M059J (cell line): ENCODE measurements around the gene GIT2. TPM values are rescaled to one million over a fixed set of nuclear protein-coding genes. Genes with fewer than 3 reads are reported as not detected.
A peak's percentile ranks its signal among the peaks of the same experiment; 100 is the strongest.
"Not testable (repeated sequence)": the region's sequence is repeated elsewhere in the genome, so short reads cannot be mapped to it uniquely, and the experiment has no call there.

Source experiments
- DNase-seq: peaks from one replicate; pipeline ENCODE4 v3.0.0-alpha.2; 2012; ENCODE audit warnings: low read depth
- total RNA-seq: library from RNA; depleted of rRNA; stranded (reverse); fragments of >200 nt; shearing (Covaris generic); gene quantifications from 2 replicates; pipeline ENCODE4 v1.2.3, GENCODE V29; 2014; rRNA removed

GIT2 gene, protein sequence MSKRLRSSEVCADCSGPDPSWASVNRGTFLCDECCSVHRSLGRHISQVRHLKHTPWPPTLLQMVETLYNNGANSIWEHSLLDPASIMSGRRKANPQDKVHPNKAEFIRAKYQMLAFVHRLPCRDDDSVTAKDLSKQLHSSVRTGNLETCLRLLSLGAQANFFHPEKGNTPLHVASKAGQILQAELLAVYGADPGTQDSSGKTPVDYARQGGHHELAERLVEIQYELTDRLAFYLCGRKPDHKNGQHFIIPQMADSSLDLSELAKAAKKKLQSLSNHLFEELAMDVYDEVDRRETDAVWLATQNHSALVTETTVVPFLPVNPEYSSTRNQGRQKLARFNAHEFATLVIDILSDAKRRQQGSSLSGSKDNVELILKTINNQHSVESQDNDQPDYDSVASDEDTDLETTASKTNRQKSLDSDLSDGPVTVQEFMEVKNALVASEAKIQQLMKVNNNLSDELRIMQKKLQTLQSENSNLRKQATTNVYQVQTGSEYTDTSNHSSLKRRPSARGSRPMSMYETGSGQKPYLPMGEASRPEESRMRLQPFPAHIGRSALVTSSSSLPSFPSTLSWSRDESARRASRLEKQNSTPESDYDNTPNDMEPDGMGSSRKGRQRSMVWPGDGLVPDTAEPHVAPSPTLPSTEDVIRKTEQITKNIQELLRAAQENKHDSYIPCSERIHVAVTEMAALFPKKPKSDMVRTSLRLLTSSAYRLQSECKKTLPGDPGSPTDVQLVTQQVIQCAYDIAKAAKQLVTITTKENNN
- total RNA-seq: 25.5 and 33.7 TPM in 2 replicates

DNA sequence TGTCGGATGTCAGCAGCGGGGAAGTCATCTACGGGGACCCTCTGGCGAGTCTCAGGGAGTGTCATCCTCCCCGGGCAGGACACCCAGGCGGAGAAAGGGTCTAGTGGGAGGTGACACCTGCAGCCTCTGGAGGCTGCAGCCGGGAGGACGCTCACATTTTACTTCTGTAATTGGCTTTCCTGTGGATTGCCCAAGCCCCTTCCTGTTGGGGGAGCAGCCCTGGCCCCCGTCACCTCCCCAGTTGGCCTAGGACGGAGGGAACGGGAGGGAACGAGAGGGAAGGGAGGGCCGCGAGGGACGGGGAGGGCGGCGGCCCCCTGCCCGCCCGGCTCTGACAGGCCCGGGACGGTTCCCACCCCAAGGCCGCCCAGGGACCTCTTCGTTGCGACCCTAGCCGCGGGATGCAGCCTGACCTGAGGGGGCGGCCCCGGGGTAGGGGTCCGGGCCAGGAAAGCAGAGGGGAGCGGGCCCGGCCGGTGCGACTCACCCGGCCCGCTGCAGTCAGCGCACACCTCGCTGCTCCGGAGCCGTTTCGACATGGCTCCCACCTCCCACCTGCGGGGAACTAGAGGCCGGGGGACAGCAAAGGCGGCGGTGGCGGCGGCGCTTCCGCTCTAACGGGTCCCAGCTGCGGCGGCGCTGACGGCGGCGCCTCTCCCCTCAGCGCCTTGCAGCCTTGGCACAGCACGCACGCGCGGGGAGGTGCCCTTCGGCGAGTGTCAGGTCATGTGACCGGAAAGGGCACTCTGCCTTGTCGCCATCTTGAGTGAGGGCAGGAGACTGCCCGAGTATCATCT lies at the start of gene GIT2:
Gene GIT2 (minus strand): TSS at position 683 of the 797 bp plus-strand sequence. CDS start 144 bp downstream, at position 539.
- DNase-seq: peak; percentile 90

DNA sequence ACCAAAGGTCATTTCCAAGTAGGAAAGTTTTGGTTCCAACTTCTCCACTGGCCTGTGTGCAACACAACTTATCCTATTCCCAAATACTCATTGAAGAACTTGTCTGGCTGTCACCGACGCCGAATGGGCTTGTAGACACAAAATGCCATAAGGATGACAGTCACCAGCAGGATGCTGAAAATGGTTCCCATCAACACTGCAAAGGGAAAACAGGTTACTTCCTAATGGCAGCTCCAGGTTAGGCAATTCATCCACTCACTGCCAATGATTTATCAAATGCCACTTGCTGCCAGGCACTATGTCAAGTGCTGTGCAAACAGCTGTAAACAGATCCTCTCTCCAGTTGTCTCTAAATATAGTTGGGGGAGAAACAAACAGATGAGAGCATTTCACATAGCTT lies 46.1 kb upstream of the GIT2 start:
- no peak for DNase-seq

DNA sequence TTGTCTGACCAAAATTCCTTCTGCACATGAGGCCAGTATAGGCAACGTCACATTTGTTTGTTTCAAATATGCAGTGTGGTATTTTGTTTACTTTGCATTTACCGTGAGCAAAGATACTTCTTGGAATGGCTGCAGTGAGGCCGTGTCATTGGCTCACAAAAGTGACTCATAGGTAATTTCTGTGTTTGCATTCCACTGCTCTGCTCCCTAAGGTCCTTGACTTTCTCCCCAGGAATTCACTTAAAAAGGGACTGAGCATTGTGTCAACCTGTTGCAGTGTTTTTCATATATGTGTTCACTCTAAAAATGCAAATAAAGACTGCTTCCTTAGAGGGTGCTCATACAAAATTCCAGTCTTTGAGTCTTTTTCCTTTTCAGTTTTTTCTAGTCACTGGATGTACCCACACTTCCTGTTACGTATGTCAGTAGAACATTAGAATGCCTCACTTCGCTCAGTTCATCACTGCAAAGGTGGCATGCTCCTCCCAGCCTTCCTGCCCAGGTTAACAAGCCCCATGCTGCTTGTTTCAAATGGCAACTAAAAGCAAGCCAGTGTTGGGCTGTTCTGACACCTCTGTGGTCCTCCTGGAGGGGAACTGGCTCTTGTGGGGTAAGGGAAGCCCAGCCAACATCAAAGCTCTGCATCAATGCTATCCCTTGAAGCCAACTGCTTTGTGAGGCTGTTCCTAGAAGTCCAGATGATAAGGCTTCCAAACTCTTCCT lies 43.1 kb upstream of the GIT2 start:
- peak; percentile 96 for DNase-seq

DNA sequence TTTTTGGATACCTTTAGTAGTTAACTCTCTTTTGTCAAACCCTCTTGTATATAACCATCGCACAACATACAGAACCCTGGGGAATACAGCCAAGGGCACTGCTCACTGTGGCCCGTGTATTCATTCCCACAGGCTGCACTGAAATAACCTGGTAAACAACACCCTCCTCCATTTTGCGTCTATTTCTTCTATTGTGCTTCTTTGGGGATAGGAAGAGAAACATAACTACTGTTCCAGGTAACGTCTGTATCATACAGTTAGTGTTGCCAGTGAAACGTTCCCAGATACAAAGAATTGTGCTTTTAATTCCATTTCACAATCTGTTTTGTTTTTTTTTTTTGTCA lies 42.5 kb upstream of the GIT2 start:
- DNase-seq: no peak

DNA sequence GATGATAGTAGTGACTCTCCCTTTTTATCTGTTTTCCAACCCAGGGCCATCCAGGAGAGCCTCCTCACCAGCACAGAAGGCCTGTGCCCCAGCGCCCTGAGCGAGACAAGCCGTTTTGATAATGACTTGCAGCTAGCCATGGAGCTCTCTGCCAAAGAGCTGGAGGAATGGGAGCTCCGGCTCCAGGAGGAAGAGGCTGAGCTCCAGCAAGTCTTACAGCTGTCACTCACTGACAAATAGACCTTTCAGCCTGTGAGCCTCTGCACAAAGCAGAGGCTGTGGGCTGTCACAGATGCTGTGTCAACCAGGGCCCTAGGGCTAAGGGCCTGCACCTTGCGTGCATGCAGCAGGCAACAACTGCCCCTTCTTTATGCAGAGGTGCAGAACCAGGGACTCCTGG lies 41.1 kb upstream of the GIT2 start:
- DNase-seq: no peak

DNA sequence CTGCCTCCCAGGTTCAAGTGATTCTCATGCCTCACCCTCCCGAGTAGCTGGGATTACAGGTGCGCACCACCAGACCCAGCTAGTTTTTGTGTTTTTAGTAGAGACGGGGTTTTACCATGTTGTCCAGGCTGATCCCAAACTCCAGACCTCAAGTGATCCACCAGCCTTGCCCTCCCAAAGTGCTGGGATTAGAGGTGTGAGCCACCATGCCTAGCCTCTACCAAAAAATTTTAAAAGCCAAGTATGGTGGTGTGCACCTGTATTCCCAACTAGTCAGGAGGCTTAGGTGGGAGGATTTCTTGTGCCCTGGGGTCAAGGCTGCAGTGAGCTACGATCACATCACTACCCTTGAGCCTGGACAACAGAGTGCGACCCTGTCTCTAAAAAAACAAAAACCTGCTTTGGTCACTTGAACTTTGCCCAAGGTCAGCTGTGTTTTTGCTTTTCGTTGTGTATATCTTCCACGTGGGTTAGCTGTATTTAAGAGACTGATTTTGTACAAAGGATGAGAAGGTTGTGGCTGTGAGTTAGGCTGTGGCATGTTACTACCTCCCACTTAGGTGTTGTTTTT lies 39.5 kb upstream of the GIT2 start:
- DNase-seq: no peak

DNA sequence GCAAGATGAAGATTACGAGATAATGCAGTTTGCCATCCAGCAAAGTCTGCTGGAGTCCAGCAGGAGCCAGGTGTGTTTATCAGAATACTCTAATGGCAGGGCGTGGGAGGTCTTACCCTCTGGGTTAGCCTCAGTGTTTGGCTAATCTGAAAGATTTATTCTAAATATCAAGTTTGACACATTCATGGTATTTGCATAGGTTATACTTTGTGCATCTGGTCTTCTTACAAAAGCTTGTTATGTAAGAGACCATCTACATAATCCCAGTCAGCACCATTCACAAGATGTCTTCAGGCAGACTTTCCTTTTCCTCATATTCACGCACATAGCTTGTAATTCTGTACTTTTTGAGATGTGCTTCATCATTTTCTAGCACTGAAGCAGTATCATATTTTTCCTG lies 37.7 kb upstream of the GIT2 start:
- DNase-seq: no peak

DNA sequence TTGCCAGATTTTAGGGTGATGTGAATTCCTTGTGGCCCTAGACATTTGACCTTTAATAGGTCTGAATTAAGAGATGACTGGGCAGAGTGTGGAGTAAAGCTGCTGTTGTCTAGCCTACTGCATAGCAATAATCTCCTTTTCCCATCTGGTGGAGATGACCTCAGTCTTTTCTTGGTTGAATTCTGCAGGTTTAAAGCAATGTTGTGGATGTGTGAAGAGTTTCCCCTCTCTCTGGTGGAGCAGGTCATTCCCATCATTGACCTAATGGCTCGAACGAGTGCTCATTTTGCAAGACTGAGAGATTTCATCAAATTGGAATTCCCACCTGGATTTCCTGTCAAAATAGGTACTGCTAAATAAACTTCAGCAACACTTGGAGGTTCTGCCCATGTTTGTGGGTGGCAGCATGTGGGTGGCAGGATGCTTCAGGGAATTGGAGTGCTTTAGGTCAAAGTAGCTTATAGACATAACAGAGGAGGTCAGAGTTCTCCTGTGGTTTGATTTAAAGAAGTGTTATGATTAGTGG lies 33.2 kb upstream of the GIT2 start:
- no peak for DNase-seq

DNA sequence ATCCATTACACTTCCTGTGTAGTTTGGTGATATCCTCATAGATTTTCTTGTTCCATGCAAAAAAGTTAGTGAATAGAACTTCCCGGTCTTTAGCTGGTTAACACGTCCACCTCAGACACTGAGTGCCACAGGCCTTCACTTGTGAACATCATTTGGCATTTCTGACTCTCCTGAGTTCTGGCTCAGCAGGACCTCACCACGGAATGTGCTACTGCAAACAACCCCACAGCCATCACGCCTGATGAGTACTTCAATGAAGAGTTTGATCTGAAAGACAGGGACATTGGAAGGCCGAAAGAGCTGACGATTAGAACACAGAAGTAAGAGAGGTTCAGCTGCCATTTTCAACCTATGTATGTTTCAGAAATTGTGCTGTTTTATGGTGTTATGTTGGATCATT lies 32.2 kb upstream of the GIT2 start:
- DNase-seq: no peak

DNA sequence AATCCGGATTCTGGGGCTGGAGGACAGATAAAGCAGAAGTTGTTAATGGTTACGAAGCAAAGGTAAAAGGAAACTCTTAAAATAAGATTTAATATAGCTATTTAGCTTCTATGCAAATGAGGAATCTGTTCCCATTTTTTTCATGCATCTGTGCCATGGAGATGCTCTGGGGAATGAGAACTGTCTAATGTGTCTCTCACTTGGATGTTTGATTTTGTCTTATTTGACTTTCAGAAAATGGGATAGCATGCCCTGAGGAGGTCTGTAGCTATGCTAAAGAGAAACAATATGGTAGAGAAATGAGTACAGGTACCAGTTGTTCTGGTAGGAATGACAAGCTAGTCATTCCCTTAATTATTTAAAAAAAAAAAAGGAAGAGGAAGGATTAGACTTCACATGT lies 27.9 kb upstream of the GIT2 start:
- no peak for DNase-seq

DNA sequence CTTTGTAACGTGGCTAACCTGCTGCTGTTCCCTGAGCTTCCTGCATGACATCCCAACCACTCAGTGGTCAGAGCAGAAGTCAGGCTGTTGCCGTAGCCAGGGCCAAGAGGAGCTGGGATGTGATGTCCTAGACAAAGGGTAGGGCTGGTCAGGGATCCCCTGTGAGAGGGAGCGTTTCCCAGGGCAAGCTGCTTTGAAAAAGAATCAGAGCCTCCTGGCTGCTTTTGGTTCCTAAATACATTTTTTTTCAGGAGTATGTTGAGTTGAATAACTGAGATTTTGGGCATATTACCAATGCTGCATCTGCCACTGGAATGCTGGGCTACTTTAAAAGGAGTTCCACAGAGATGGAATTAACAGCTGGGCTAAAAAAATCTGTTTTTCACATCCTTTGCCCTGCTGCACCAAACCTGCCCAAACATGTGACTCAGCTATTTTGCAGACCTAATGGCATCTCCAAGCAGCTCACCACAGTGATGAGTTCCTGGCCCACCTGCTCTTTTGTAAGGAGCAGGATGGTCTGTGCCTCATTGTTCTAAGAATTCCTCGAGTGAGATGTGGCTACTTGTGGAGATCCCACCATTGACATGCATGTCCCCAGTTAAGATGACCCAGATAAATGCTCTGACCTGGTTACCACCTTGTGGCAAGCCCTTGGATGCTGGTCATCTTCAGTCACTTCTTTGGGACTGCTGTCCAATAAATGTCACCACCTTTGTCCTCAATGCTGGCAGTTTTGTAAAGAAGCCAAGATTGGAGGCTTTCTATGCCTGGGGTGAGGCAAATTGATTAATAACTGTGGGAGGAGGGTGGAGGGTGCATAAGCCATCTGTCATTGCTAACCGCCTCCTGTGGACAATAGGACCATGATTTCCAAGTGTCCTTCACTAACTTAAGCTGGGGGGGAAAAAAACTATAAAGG lies 27.2 kb upstream of the GIT2 start:
- DNase-seq: peak; percentile 45

DNA sequence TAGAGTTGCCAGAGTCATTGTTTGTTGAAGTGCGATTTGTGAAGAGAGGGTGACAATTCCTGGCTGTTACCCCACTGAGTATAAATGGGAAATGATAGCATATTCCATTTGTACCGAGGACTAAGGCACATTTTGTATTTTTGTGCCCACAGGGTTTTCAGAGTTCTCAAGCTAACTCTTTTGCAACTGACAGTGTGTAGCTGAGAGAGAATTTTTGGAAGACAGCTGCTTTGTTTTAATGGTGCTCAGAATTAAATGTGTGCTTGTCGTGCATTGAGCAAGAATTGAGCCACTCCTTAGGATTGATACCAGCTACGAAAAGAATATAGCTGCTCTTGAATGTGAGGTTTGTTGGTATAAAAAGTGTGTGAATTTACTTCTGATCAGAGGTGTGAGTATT lies 24.8 kb upstream of the GIT2 start:
- no peak for DNase-seq

DNA sequence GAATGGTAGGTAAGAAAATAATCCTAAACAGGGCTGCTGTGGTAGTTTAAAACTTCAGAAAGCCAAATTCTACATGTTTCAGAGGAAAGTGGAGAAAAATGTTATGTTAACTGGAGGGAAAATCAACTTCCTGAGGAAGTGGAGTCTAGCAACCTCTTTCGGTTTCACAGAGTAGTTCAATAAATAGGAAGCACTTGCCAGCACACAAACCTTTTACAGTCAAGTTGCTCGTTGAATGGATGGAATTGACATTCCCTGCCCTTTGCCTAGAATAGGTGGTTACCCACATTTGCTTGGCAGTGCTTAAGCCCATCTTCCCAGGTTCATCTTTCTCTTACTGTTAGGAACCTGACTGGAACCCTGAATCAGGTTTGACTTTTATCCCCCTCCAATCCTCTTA lies 19.0 kb upstream of the GIT2 start:
- no peak for DNase-seq

DNA sequence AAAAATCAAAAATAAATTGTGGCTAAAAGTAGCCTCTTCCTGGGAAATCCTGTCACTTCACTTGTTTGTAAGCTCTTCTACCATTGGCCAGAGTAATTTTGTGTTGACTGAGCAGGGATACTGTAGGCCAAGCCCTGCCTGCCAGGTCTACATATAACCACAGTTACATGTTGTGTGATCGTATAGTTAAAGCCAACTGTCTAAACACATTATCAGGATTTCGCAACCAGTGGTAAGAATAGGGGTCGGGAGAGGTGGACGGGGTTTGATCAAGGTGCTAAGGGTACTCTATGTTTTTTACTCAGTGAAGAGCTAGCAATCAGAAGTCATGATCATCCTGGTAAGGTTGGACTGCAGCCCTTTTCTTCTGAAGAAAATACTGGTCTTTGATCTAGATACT lies 16.5 kb upstream of the GIT2 start:
- no peak for DNase-seq

DNA sequence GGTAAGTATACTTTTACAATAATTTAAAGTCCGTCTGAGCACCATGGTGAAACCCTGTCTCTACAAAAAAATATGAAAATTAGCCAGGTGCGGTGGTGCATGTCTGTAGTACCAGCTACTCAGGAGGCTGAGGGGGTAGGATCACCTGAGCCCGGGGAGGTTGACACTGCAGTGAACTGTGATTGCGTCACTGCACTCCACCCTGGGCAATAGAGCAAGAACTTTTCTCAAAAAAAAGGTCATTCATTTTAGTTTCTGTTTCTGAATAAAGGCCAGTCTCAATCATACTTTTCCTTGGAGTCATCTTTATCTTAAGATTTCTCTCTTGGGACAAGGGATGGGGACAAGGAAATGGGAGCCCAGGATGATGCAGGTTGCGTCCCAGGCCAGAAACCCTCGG lies 16.0 kb upstream of the GIT2 start:
- no peak for DNase-seq

DNA sequence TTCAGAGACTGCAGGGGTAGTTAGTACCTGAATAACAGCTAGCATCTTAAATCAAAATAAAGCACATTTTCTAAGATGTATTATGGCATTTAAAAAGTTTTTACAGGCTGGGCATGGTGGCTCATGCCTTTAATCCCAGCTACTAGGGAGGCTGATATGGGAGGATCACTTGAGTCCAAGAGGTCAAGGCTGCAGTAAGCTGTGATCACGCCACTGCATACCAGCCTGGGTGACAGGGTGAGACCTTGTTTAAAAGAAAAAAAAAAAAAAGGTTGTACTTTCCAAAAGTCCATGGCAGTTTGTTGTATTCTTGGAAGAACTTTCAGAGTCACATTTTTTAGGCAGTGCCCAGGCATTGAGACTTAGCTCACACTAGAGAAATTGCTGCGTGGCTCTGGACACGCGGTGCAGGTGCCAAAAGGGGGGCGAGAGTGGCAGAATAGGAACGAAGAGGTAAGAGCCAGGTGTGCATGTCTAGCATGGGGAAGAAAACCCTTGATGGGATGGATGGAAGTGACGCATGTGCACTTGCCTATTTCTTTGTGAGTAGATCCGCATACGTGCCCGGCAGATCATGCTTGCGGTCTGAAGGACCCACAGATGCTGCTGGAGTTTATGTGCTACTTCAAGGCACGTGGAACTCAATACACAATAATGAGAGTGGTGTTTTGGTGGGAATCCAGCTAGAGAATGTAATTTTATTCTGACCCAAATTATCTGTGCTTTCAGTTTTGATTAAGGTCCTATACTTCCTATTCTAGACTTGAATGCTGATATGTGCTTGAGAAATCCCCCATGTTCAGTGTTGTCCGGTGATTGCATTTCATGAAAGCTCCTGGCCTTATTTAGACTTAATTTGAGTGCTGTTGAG lies 14.9 kb upstream of the GIT2 start:
- DNase-seq: no peak

DNA sequence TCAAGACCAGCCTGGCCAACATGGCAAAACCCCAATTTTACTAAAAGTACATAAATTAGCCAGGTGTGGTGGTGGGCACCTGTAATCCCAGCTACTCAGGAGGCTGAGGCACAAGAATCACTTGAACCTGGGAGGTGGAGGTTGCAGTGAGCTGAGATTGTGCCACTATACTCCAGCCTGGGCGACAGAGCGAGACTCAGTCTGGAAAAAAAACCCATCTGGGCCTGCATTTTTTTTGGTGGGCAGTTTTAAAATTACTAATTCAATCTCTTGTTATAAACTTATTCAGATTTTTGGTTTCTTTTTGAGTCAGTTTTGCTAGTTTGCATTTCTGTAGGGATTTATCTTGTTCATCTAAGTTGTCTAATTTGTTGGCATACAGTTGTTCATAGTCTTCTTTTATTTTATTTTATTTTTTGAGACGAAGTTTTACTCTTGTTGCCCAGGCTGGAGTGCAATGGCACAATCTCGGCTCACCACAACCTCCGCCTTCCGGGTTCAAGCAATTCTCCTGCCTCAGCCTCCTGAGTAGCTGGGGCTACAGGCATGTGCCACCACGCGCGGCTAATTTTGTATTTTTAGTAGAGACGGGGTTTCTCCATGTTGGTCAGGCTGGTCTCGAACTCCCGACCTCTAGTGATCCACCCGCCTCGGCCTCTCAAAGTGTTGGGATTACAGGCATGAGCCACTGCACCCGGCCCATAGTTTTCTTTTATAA lies 12.7 kb upstream of the GIT2 start:
- not testable (repeated sequence) for DNase-seq

DNA sequence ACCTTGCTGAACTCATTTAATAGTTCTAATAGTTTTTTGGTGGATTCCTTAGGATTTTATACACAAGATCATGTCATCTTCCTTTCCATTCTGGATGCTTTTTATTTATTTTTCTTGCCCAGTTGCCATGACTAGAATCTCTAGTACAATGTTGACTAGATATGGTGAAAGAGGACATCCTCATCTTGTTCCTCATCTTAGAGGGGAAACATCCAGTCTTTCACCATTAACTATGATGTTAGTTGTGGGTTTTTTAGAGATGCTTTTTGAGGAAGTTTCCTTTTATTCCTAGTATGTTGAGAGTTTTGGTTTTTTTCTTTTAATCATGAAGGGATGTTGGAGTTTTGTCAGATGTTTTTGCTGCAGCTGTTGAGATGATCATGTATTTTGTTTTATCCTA lies 11.7 kb upstream of the GIT2 start:
- no peak for DNase-seq
